Measurements from ENCODE around the gene PLEKHA8. TPM values are rescaled to one million over a fixed set of nuclear protein-coding genes. Genes with fewer than 3 reads are reported as not detected.

PLEKHA8 gene
- total and polyA plus RNA-seq, 2 experiments from 2014 or later = 16.8 to 25.9 TPM

GRCh38 chr7:30168835-30169573, 140.8 kb downstream of the PLEKHA8 start:
- H3K27ac ChIP-seq = no peak overlapping the region
- peak in 1 of 2 donors; percentile 89 for DNase-seq (ENCODE audit: low read depth in 1 of 2, low spot score in 1 of 2)
- no peak for TF ChIP-seq CTCF (IDR thresholded peaks at IDR 0.05; ENCODE audit: low read depth, low read length)

GRCh38 chr7:30169579-30169978, 141.4 kb downstream of the PLEKHA8 start:
- Histone ChIP-seq H3K36me3 (no peaks in the 10 kb centered on the region), H3K27ac (no peak overlapping the region), H3K9me3 (ENCODE audit: low read depth) (no peaks in the 10 kb centered on the region), H3K27me3 (peaks cover 15% of the 10 kb centered on the region), H3K4me1 (ENCODE audit: low read depth) (peaks cover 27% of the 10 kb centered on the region), H3K4me3 (no peak overlapping the region)
- DNase-seq (ENCODE audit: low read depth in 1 of 2, low spot score in 1 of 2) = no peak
- TF ChIP-seq CTCF (IDR thresholded peaks at IDR 0.05; ENCODE audit: low read depth, low read length) = no peak

More at GRCh38 chr7:30168835-30169573, 140.8 kb downstream of the PLEKHA8 start:
- Histone ChIP-seq H3K9me3 (ENCODE audit: low read depth) (no peaks in the 10 kb centered on the region), H3K4me1 (ENCODE audit: low read depth) (peaks cover 23% of the 10 kb centered on the region), H3K36me3 (no peaks in the 10 kb centered on the region), H3K4me3 (no peak overlapping the region), H3K27me3 (peaks cover 15% of the 10 kb centered on the region)

- DNase-seq (ENCODE audit: low read depth in 1 of 2, low spot score in 1 of 2) = no peak
- no peak for TF ChIP-seq CTCF (IDR thresholded peaks at IDR 0.05; ENCODE audit: low read depth, low read length)
- Histone ChIP-seq H3K27ac (no peak overlapping the region), H3K36me3 (no peaks in the 10 kb centered on the region), H3K9me3 (ENCODE audit: low read depth) (no peaks in the 10 kb centered on the region), H3K4me1 (ENCODE audit: low read depth) (peaks cover 38% of the 10 kb centered on the region), H3K27me3 (peaks cover 15% of the 10 kb centered on the region), H3K4me3 (no peak overlapping the region)
Observed at GRCh38 chr7:30170476-30171205, 142.4 kb downstream of the PLEKHA8 start.

- no peaks in the 10 kb centered on the region for H3K9me3 ChIP-seq (ENCODE audit: low read depth)
- no peak overlapping the region for H3K27ac ChIP-seq
- peaks cover 15% of the 10 kb centered on the region for H3K27me3 ChIP-seq
- no peak for DNase-seq (ENCODE audit: low read depth in 1 of 2, low spot score in 1 of 2)
- no peak overlapping the region for H3K4me3 ChIP-seq
- TF ChIP-seq CTCF (IDR thresholded peaks at IDR 0.05; ENCODE audit: low read depth, low read length) = no peak
- H3K4me1 ChIP-seq (ENCODE audit: low read depth) = peaks cover 42% of the 10 kb centered on the region
- no peaks in the 10 kb centered on the region for H3K36me3 ChIP-seq
Observed at GRCh38 chr7:30171766-30172447, 143.7 kb downstream of the PLEKHA8 start.

- H3K27ac ChIP-seq = no peak overlapping the region
- no peaks in the 10 kb centered on the region for H3K36me3 ChIP-seq
- no peaks in the 10 kb centered on the region for H3K9me3 ChIP-seq (ENCODE audit: low read depth)
- TF ChIP-seq CTCF (IDR thresholded peaks at IDR 0.05; ENCODE audit: low read depth, low read length) = no peak
- no peak overlapping the region for H3K4me3 ChIP-seq
- no peak for DNase-seq (ENCODE audit: low read depth in 1 of 2, low spot score in 1 of 2)
- peaks cover 39% of the 10 kb centered on the region for H3K4me1 ChIP-seq (ENCODE audit: low read depth)
- H3K27me3 ChIP-seq = peaks cover 15% of the 10 kb centered on the region
Observed at GRCh38 chr7:30172451-30172850, 144.2 kb downstream of the PLEKHA8 start.

Data from cardiac muscle cell (in vitro differentiated cells and primary cell).